HG03521 (cell line): Measurements from ENCODE around the gene FAM228B.

ENCODE experiments used
- ATAC-seq: cut with Tn5 transposase; IDR thresholded peaks from one replicate; pipeline ENCODE4 v1.9.1; 2021; ENCODE audit warnings: mild to moderate bottlenecking, moderate library complexity; ENCODE audit not compliant: unreplicated experiment

The FAM228B gene

DNA sequence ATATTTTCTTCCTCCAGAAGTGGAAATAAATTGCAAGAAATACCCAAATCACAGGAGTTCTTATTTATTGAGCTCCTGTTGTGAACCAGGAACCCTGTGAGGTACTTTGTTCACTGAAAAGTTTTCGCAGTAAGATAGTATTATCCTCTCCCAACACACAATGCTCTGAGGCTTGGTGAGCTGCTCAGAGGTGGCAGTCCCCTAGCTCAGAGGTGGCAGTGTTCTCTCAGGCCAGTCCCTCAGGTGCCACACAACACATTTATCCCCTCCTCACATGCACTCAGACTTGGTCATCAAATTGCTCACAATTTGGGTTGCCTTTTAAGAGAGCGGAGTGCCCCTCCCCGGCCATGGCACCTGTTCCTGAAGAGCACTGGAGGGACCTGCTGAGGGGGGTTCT lies 77.5 kb downstream of the FAM228B start:
- ATAC-seq: no peak

DNA sequence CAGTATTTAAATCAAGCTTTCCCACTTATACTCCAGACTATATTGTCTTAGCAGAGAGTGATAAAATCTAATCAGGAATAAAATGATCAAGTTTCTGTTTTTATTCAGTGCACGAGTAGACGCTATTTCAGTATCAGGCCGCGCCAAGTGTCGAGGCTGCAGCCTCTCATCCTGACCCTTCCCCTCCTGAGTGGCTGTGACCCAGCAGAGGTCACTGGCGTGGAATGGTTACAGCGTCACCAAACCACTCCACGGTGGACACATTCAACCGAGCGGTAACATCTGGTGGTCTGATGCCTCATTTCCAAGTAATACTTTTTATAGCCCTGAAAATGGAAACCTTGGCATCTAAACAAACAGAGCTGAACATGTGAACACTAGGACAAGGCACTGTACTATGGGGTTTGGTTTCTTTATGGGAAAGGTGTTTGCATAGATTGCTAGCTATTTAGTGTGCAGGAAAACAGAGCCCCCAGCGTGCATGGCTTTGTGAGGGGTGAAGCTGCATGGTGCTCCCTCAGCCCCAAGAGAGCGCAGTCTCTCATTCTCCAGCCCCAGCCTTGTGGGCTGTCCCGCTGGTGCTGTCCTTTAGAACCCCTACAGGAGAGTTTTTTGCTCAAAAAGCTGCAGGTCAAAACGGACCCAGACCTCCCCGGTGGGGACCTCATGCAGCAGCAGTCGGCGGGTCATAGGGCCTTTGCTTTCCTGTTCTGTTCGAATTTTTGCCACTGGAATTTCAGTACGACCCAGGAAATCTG lies 79.9 kb downstream of the FAM228B start:
- ATAC-seq: no peak

DNA sequence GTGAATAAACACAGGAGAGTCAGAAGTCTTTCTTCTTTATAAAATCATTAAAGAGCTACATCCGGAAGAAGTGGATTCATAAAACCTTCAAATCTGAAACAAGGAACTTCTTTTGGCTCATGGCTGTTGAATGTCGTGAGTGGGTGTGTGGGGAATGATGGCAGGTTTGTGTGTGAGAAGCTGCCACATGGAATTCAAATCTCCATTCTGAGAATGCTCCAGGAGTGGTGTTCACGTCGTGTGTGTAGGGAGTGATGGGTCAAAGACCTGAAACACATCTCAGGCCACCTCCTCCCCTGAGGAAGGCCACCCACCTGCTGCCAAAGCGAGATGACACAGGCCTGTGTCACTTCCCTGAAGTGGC lies 80.5 kb downstream of the FAM228B start:
- ATAC-seq: no peak

DNA sequence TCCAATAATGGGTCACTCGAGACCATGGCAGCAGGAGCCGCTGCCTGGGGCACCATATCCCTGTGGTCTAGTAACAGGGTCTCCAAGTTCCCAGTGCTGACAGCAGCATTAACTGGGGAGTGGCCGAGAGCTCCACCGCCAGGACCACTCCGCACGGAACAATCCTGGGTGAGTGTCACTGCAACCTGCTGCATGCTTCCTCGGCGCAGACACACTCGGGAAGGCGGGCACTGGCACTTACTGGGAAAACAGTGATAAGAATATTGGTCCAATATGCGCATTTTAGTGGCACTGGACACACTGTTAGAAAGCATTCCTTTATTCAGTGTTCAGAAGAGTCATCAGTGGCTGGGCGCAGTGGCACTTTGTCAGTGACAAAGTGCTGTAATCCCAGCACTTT lies 81.2 kb downstream of the FAM228B start:
- no peak for ATAC-seq

DNA sequence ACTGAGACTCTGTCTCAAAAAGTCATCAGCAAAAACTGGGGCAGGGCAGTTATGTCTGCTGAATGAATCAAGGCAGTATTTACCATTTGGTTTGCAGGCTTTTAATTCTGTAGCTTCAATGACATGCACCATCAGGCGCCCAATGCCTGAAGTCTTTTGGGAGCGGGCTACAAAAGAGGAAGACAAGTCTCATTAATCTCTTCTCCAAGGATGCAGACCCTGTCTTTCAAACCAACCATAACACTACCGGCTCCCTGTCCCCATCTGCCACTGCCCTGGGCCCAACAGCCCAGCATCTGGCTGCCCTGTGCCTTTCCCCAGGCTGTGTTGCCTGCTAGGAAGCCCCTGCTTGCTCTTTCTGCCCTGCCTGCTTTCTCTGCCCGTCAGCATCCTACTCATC lies 81.9 kb downstream of the FAM228B start:
- ATAC-seq: no peak

DNA sequence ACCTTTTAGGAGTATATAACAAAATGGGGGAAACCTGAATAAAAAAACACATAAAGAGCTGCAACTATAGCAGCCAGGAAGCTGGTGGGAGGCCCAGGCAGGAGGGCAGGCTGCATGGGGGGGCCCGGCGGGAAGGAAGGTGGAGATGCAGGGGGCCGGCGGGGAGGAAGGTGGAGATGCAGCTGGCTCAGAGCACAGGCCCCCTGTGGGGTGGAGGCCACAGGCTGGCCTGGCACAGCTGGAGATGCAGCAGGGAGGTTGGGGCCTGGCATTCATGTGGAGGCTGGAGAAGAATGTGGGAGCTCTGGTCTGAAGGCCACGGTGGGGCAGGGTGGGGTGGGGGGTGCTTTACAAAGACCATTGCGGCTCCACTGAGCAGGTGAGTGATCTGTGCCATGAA lies 83.0 kb downstream of the FAM228B start:
- no peak for ATAC-seq

DNA sequence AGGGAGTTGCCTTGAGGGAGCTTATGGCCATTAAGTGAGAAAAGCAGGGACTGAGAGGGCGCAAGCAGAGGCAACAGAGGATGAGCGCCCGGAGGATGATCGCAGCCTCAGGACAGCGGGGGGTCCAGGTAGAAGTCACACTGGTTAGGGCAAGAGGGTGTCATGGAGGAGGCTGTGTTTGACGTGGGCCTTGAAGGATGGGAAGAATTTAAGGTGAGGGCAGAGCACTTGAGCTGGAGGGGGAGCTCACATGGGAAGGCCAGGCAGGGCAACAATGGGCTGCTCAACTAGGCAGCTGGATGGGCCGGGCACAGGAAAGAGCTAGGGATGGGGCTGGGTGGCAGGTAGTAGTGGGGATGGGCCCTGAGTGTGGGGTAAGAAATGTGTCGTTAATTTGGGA lies 83.4 kb downstream of the FAM228B start:
- ATAC-seq: no peak

DNA sequence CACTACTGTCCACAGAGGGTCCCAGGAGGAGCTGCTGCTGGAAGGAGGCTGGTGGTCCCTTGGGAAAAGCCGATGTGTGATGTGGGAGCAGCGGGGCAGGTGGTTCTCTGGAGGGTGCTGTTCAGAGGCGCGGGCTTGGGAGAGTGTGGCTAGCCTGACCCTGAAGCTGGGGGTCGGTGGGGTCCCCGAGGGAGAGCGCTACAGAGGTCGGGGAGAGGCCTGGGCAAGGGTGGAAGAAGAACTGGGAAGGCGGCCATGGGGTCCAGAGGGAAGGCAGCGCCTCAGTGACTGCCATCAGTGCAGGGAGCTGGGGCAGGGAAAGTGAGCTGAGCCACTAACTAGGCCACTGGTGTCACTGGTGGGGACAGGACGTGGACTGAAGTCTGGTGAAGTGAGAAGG lies 84.1 kb downstream of the FAM228B start:
- ATAC-seq: no peak

DNA sequence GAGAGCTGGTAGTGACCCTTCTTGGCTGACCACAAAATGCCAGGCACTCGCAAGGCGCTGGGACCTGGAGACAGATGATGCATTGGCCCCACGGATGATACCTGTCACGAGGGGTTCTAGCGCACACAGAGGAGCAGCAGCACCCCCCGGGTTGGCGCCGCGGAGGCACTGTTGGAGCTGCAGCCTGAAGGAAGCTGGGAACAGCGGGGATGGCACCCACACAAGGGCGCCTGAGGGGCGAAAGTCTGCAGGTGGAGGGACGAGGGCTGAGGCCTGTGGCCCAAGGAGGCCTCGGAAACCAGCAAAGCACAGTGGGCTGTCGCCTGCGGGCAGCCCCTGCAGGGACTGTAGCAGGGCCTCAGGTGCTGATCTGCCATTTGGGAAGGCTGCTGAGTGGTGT lies 85.2 kb downstream of the FAM228B start:
- no peak for ATAC-seq

DNA sequence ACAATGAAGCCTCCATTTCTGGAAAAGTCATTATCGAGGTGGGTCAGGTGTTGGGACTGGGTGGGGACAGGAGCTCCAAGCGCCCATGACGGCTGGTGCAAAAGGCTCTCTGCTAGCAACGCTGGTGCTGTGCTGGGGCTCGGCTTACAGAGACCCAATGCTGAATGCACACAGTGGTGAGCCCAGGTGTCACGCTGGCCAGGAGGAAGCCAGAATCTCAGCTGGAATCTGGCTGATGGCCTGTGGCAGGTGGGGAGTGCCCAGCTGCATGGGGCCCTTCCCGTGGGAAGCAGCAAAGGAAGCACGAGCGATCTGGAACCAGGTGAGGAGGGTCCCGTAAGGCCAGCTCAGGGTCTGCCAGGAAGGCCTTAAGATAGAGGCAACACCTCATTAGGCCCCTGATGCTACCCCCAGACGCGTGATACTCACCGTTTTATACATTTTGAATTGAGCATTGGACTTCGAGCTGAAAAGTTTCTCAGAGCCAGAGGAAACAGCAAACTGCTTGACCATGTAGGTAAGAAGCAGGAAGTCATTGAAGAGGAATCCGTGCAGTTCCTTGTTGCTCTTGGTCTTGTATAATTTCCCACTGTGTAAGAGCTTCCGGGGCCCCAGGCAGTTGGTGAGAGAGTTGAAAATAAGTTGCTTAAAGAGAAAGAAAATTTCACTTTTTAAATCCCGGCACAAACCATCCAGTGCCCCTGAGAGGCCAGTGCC lies 86.3 kb downstream of the FAM228B start:
- ATAC-seq: no peak

DNA sequence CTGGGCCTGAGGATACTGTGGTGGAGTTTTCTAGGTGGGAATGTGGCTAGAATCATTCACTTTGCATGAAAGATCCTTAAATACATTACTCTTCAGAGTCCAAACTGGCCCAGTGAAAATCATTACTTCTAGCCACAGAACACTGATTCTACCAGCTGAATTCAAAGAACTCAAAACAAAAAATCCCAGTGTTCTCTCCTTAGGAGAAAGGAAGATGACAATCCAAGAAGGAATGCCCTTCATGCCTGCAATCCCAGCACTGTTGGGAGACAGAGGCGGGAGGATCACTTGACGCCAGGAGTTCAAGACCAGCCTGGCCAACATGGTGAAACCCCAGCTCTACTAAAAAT lies 86.8 kb downstream of the FAM228B start:
- no peak for ATAC-seq

DNA sequence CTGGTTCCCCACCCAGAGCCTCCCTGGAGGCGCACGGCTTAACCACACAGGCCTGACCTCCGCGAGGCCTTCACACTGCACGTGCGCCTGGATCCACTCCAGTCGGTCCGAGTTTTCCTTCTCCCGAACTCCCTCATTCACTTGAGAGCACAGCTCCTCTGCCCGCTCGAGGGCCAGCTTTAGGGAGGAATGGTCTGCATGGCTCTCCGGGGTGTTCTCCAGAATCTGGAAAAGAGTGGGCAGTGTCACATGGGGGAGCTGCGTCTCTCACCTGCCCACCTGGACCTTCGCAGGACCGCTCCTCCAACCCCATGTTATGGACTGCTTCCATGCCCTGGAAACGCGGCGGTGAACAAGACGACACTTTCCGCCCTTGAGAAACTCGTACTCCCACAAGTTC lies 87.5 kb downstream of the FAM228B start:
- ATAC-seq: no peak

DNA sequence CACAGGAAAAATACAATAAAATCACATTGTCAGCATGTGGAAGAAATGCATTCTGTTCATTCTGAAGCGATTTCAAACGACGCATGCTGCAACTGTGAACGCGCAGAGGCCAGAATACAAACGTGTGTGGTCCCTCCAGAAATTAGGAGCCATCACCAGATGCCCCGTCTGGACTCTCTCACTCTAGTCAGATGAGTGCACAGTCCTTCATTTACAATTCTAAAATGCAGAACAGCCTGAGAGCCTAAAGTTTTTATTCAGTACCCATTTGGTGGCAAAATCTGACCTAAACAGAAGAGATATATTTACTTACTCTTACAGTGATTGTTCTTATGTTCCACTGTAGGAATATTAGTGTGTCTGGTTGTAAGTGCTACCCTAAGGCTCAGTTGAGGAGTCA lies 88.1 kb downstream of the FAM228B start:
- ATAC-seq: no peak

DNA sequence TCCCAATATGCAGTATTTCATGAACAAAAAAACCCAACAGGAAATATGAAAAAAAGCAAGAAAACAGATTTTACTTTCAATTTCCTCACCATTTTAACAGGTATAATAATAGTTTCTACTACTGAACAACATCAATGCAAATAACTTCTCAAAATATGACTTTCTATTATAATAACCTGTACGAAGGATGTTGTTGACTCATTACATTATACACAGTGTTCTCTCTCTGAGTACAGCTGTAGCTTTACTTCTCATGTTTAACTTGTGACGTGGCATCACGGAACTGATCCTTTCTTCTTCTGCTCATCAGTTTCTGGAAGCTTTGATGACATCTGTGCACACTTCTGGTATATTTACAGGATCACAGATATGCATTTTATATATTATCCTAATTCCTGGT lies 91.6 kb downstream of the FAM228B start:
- peak; percentile 94 for ATAC-seq
